NCI-H2227 (cell line): ENCODE results near the gene ARPC3.
"Not testable (repeated sequence)": the region's sequence is repeated elsewhere in the genome, so short reads cannot be mapped to it uniquely, and the experiment has no call there.

Experiments
- DNase-seq: peaks from one replicate; lab custom pipeline; 2025; ENCODE audit not compliant: unreplicated experiment; lab: John Stamatoyannopoulos, UW

Gene ARPC3

GRCh38 chr12:110420644-110421043, 29.5 kb downstream of the ARPC3 start:
- DNase-seq: not testable (repeated sequence)

DNA sequence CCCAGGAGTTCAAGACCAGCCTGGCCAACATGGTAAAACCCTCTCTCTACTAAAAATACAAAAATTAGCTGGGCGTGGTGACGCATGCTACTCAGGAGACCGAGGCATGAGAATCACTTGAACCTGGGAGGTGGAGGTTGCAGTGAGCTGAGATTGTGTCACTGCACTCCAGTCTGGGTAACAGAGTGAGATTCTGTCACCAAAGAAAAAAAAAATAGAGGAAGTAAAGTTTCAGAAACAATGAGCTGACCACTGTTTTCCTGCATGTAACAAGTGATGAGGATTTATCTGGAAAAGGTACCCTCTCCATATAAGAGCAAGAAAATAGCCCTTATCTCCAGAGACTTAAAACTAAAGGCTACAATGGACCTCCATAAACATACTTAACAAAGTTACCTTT, 33.0 kb downstream of the ARPC3 start:
- not testable (repeated sequence) for DNase-seq

GRCh38 chr12:110410086-110410485, 40.1 kb downstream of the ARPC3 start:
- not testable (repeated sequence) for DNase-seq

GRCh38 chr12:110405126-110405662, 44.9 kb downstream of the ARPC3 start:
- DNase-seq: not testable (repeated sequence)

DNA sequence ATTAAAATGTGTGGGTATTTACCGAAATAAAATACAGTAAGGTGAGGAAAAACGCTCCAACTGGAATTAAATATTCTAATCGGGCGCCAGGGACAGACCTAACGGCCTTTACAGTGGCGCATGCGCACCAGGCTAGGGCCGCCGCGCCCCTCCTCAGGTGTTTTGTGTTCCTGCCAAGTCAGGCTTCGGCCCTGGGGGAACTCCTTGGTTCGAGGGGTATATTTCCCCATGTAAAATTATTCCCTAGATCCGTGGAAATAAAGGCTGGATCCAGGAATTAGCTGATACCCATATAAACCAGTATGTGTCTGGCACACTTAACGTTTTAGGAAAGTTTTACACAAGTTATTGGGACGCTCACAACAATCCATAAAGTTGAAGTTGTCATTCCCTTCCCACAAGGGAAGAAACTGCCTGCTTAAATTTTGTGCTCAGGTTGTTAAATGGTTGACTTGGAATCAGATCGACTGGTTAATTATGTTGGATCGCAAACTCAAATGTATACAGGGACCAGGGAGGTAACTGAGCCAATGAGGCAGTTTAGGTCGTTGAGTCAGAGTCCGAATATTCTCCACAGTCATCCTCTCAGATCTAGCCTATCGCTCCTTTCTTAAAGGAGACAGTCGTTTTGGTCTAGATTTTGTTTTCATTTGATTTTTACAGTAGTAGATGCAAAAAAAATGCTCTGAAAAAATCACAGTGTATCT, 46.0 kb downstream of the ARPC3 start:
- DNase-seq: peak; percentile 90

- DNase-seq: peak; percentile 96
Measured at GRCh38 chr12:110403146-110403975, 46.8 kb downstream of the ARPC3 start, which contains the start of gene ANAPC7. TSS of gene ANAPC7 (minus strand) at chr12:110403708. CDS start at chr12:110403627, 81 bp downstream.
